Measurements from ENCODE around the gene RRAGD. TPM values are rescaled to one million over a fixed set of nuclear protein-coding genes. Genes with fewer than 3 reads are reported as not detected.
A peak's percentile ranks its signal among the peaks of the same experiment; 100 is the strongest.

RRAGD gene
- total RNA-seq, 1 donor from 2014 or later, result 9.8 TPM

- Mint-ChIP-seq H3K4me3 (ENCODE audit: unreplicated experiment) (no peak overlapping the region), H3K27me3 (ENCODE audit: unreplicated experiment) (peaks cover 4% of the 10 kb centered on the region), H3K4me1 (ENCODE audit: unreplicated experiment) (peaks cover 13% of the 10 kb centered on the region), H3K36me3 (ENCODE audit: low read depth, unreplicated experiment) (peaks cover 3% of the 10 kb centered on the region), H3K9me3 (ENCODE audit: unreplicated experiment) (no peaks in the 10 kb centered on the region), H3K27ac (ENCODE audit: unreplicated experiment) (no peak overlapping the region)
- TF ChIP-seq CTCF (IDR thresholded peaks at IDR 0.05; ENCODE audit: unreplicated experiment), result no peak
- no peak for DNase-seq (ENCODE audit: low spot score)
These were observed 56.4 kb downstream of the RRAGD start for GRCh38 chr6:89355511-89356194.

GRCh38 chr6:89353702-89354392 is 58.2 kb downstream of the RRAGD start:
- no peak for DNase-seq (ENCODE audit: low spot score)
- peaks cover 31% of the 10 kb centered on the region for H3K4me1 Mint-ChIP-seq (ENCODE audit: unreplicated experiment)

GRCh38 chr6:89353118-89353556 is 58.9 kb downstream of the RRAGD start:
- peaks cover 39% of the 10 kb centered on the region for H3K4me1 Mint-ChIP-seq (ENCODE audit: unreplicated experiment)

More at GRCh38 chr6:89353702-89354392, 58.2 kb downstream of the RRAGD start:
- Mint-ChIP-seq H3K4me3 (ENCODE audit: unreplicated experiment) (peak overlapping the region; percentile 86), H3K36me3 (ENCODE audit: low read depth, unreplicated experiment) (peaks cover 3% of the 10 kb centered on the region), H3K9me3 (ENCODE audit: unreplicated experiment) (no peaks in the 10 kb centered on the region), H3K27ac (ENCODE audit: unreplicated experiment) (peak overlapping the region; percentile 77), H3K27me3 (ENCODE audit: unreplicated experiment) (peaks cover 4% of the 10 kb centered on the region)
- no peak for TF ChIP-seq CTCF (IDR thresholded peaks at IDR 0.05; ENCODE audit: unreplicated experiment)

GRCh38 chr6:89352278-89353117 is 59.6 kb downstream of the RRAGD start, which contains the start of gene UBE2J1:
Gene UBE2J1 (minus strand): TSS chr6:89352722. CDS start chr6:89352569, 153 bp downstream.
- Mint-ChIP-seq H3K27ac (ENCODE audit: unreplicated experiment) (peak within 1 kb of the TSS; percentile 96), H3K36me3 (ENCODE audit: low read depth, unreplicated experiment) (peaks cover 8% of the 10 kb centered on the region), H3K4me3 (ENCODE audit: unreplicated experiment) (peak within 1 kb of the TSS; percentile 98), H3K4me1 (ENCODE audit: unreplicated experiment) (peaks cover 43% of the 10 kb centered on the region), H3K27me3 (ENCODE audit: unreplicated experiment) (peaks cover 4% of the 10 kb centered on the region), H3K9me3 (ENCODE audit: unreplicated experiment) (no peaks in the 10 kb centered on the region)
- DNase-seq (ENCODE audit: low spot score), result peak; percentile 84
- no peak for TF ChIP-seq CTCF (IDR thresholded peaks at IDR 0.05; ENCODE audit: unreplicated experiment)

More at GRCh38 chr6:89353118-89353556, 58.9 kb downstream of the RRAGD start:
- H3K9me3 Mint-ChIP-seq (ENCODE audit: unreplicated experiment), result no peaks in the 10 kb centered on the region
- peak overlapping the region; percentile 86 for H3K4me3 Mint-ChIP-seq (ENCODE audit: unreplicated experiment)
- DNase-seq (ENCODE audit: low spot score), result no peak
- no peak for TF ChIP-seq CTCF (IDR thresholded peaks at IDR 0.05; ENCODE audit: unreplicated experiment)
- H3K36me3 Mint-ChIP-seq (ENCODE audit: low read depth, unreplicated experiment), result peaks cover 7% of the 10 kb centered on the region
- peak overlapping the region; percentile 77 for H3K27ac Mint-ChIP-seq (ENCODE audit: unreplicated experiment)
- H3K27me3 Mint-ChIP-seq (ENCODE audit: unreplicated experiment), result peaks cover 4% of the 10 kb centered on the region

All from endothelial cell (in vitro differentiated cells).